Neural progenitor cell (in vitro differentiated cells): ENCODE measurements around the gene RASL10A. TPM values are rescaled to one million over a fixed set of nuclear protein-coding genes. Genes with fewer than 3 reads are reported as not detected.

ENCODE experiments used
- DNase-seq: peaks from one replicate; pipeline ENCODE4 v3.0.0-alpha.2; 2016; ENCODE audit warnings: low spot score
- H2AFZ ChIP-seq: fragments of 200-600 bp; sonication (generic); replicated peaks from 2 replicates; pipeline ENCODE4 v1.6.1; 2016; ENCODE audit warnings: antibody characterized with exemption
- H3F3A ChIP-seq: fragments of 200-600 bp; sonication (generic); 2 replicates; pipeline ENCODE4 v1.6.1; 2016; ENCODE audit warnings: antibody characterized with exemption, low read depth
- H3K27ac ChIP-seq: fragments of 200-600 bp; sonication (generic); 2 replicates; pipeline ENCODE4 v1.5.1; 2016; ENCODE audit warnings: mild to moderate bottlenecking
- H3K27me3 ChIP-seq: fragments of 200-600 bp; sonication (generic); 2 replicates; pipeline ENCODE4 v1.6.1; 2016; ENCODE audit warnings: mild to moderate bottlenecking, moderate library complexity
- H3K36me3 ChIP-seq: fragments of 200-600 bp; sonication (generic); 2 replicates; pipeline ENCODE4 v1.5.1; 2016
- H3K4me1 ChIP-seq: fragments of 200-600 bp; sonication (generic); 2 replicates; pipeline ENCODE4 v1.6.1; 2016; ENCODE audit warnings: mixed run types
- H3K4me2 ChIP-seq: fragments of 200-600 bp; sonication (generic); 2 replicates; pipeline ENCODE4 v1.6.1; 2016
- H3K4me3 ChIP-seq: fragments of 200-600 bp; sonication (generic); 2 replicates; pipeline ENCODE4 v1.5.1; 2016
- H3K79me2 ChIP-seq: fragments of 200-600 bp; sonication (generic); 2 replicates; pipeline ENCODE4 v1.6.1; 2016; ENCODE audit warnings: low read depth
- H3K9ac ChIP-seq: fragments of 200-600 bp; sonication (generic); 2 replicates; pipeline ENCODE4 v1.6.1; 2016
- H3K9me3 ChIP-seq: fragments of 200-600 bp; sonication (generic); 2 replicates; pipeline ENCODE4 v1.5.1; 2016; ENCODE audit warnings: low read depth
- H4K20me1 ChIP-seq: fragments of 200-600 bp; sonication (generic); 2 replicates; pipeline ENCODE4 v1.6.1; 2016; ENCODE audit warnings: low read depth
- H3K27ac Mint-ChIP-seq: 3 replicates; pipeline ENCODE4 v1.8.0; 2021; ENCODE audit warnings: mixed read lengths
- H3K27me3 Mint-ChIP-seq: 2 replicates; pipeline ENCODE4 v1.8.0; 2022; ENCODE audit warnings: low read depth, mild to moderate bottlenecking, inconsistent platforms, moderate library complexity, mixed read lengths; ENCODE audit not compliant: insufficient read depth
- H3K36me3 Mint-ChIP-seq: 3 replicates; pipeline ENCODE4 v1.8.0; 2021; ENCODE audit warnings: mixed read lengths
- H3K4me1 Mint-ChIP-seq: 3 replicates; pipeline ENCODE4 v1.8.0; 2021; ENCODE audit warnings: mixed read lengths
- H3K4me3 Mint-ChIP-seq: 3 replicates; pipeline ENCODE4 v1.8.0; 2021; ENCODE audit warnings: mild to moderate bottlenecking, moderate library complexity, mixed read lengths
- H3K9me3 Mint-ChIP-seq: 3 replicates; pipeline ENCODE4 v1.8.0; 2020; ENCODE audit warnings: mixed read lengths
- CTCF ChIP-seq: fragments of 200-600 bp; sonication (generic); IDR thresholded peaks from 2 replicates; pipeline ENCODE4 v1.5.1; 2017; ENCODE audit warnings: antibody characterized with exemption, mild to moderate bottlenecking
- EZH2 ChIP-seq: fragments of 200-600 bp; sonication (generic); IDR thresholded peaks from 2 replicates; pipeline ENCODE4 v1.6.1; 2017; ENCODE audit warnings: antibody characterized with exemption, mild to moderate bottlenecking, moderate library complexity
- EZH2phosphoT487 ChIP-seq: fragments of 200-600 bp; sonication (generic); IDR thresholded peaks from 2 replicates; pipeline ENCODE4 v1.6.1; 2017; ENCODE audit warnings: antibody characterized with exemption
- total RNA-seq: library from RNA; depleted of rRNA; stranded (reverse); fragments of >200 nt; gene quantifications from 2 replicates; pipeline ENCODE4 v1.2.3, GENCODE V29; 2015; ENCODE audit warnings: low replicate concordance

The RASL10A gene
- total RNA-seq, 1 donor from 2014 or later: 0.26 TPM

- no peak overlapping the region for H3K4me2 ChIP-seq
- TF ChIP-seq EZH2phosphoT487: no peak
- no peak for TF ChIP-seq CTCF
- TF ChIP-seq EZH2: no peak
- no peaks in the 10 kb centered on the region for H3K9me3 Mint-ChIP-seq
- no peak overlapping the region for H3K4me3 Mint-ChIP-seq
- H2AFZ ChIP-seq: no peak overlapping the region
- peaks cover 6% of the 10 kb centered on the region for H3K36me3 Mint-ChIP-seq
- peaks cover 3% of the 10 kb centered on the region for H3F3A ChIP-seq
- no peak overlapping the region for H3K27ac Mint-ChIP-seq
- H3K4me3 ChIP-seq: no peak overlapping the region
- no peaks in the 10 kb centered on the region for H3K27me3 ChIP-seq
- no peaks in the 10 kb centered on the region for H3K79me2 ChIP-seq
- H3K36me3 ChIP-seq: no peaks in the 10 kb centered on the region
- H3K4me1 Mint-ChIP-seq: peaks cover 2% of the 10 kb centered on the region
- no peaks in the 10 kb centered on the region for H4K20me1 ChIP-seq
- DNase-seq: no peak
- no peaks in the 10 kb centered on the region for H3K4me1 ChIP-seq
- no peaks in the 10 kb centered on the region for H3K27me3 Mint-ChIP-seq
- H3K27ac ChIP-seq: no peak overlapping the region
- H3K9me3 ChIP-seq: no peaks in the 10 kb centered on the region
- no peak overlapping the region for H3K9ac ChIP-seq
Observed at GRCh38 chr22:29327089-29327764, 11.7 kb upstream of the RASL10A start.

GRCh38 chr22:29326481-29326880 lies 11.0 kb upstream of the RASL10A start:
- no peak for TF ChIP-seq EZH2phosphoT487
- TF ChIP-seq EZH2: no peak
- no peak for TF ChIP-seq CTCF
- Histone ChIP-seq H3K4me2 (no peak overlapping the region), H3K9me3 (no peaks in the 10 kb centered on the region), H3K4me3 (no peak overlapping the region), H3K4me1 (no peaks in the 10 kb centered on the region), H3F3A (peaks cover 3% of the 10 kb centered on the region), H4K20me1 (no peaks in the 10 kb centered on the region), H3K27ac (no peak overlapping the region), H3K36me3 (no peaks in the 10 kb centered on the region), H2AFZ (no peak overlapping the region), H3K79me2 (no peaks in the 10 kb centered on the region), H3K9ac (no peak overlapping the region), H3K27me3 (no peaks in the 10 kb centered on the region)
- Mint-ChIP-seq H3K36me3 (peaks cover 7% of the 10 kb centered on the region), H3K4me3 (no peak overlapping the region), H3K4me1 (peaks cover 2% of the 10 kb centered on the region), H3K27ac (no peak overlapping the region), H3K27me3 (no peaks in the 10 kb centered on the region), H3K9me3 (no peaks in the 10 kb centered on the region)
- DNase-seq: no peak

GRCh38 chr22:29325785-29326315 lies 10.4 kb upstream of the RASL10A start:
- peaks cover 3% of the 10 kb centered on the region for H3F3A ChIP-seq
- H3K27me3 ChIP-seq: no peaks in the 10 kb centered on the region
- H3K79me2 ChIP-seq: no peaks in the 10 kb centered on the region
- no peak for TF ChIP-seq EZH2phosphoT487
- TF ChIP-seq CTCF: no peak
- no peak for TF ChIP-seq EZH2
- H3K27ac ChIP-seq: no peak overlapping the region
- no peak overlapping the region for H2AFZ ChIP-seq
- H3K27me3 Mint-ChIP-seq: no peaks in the 10 kb centered on the region
- H3K4me2 ChIP-seq: no peak overlapping the region
- no peak overlapping the region for H3K4me3 Mint-ChIP-seq
- no peaks in the 10 kb centered on the region for H3K9me3 ChIP-seq
- H3K4me1 Mint-ChIP-seq: peaks cover under 1% of the 10 kb centered on the region
- DNase-seq: no peak
- H3K9ac ChIP-seq: no peak overlapping the region
- no peaks in the 10 kb centered on the region for H3K4me1 ChIP-seq
- peaks cover 7% of the 10 kb centered on the region for H3K36me3 Mint-ChIP-seq
- H3K9me3 Mint-ChIP-seq: no peaks in the 10 kb centered on the region
- no peak overlapping the region for H3K27ac Mint-ChIP-seq
- H4K20me1 ChIP-seq: no peaks in the 10 kb centered on the region
- no peak overlapping the region for H3K4me3 ChIP-seq
- H3K36me3 ChIP-seq: no peaks in the 10 kb centered on the region
